LHCN-M2 (cell line): ENCODE measurements around the gene PTTG1IP. TPM values are rescaled to one million over a fixed set of nuclear protein-coding genes. Genes with fewer than 3 reads are reported as not detected.

Experiments
- DNase-seq: peaks from one replicate; pipeline ENCODE4 v3.0.0-alpha.2; 2012; ENCODE audit warnings: low read depth
- total RNA-seq: library from RNA; depleted of rRNA; stranded (reverse); fragments of >200 nt; gene quantifications from 2 replicates; pipeline ENCODE4 v1.2.3, GENCODE V29; 2014

The PTTG1IP gene
- total RNA-seq, 1 experiment from 2014 or later, result 531 TPM

- peak; percentile 90 for DNase-seq
Measured at GRCh38 chr21:44866780-44867179, 6.7 kb downstream of the PTTG1IP start.

GRCh38 chr21:44865561-44866280 lies 7.8 kb downstream of the PTTG1IP start:
- peak; percentile 61 for DNase-seq

- DNase-seq, result no peak
Measured at GRCh38 chr21:44862869-44863685, 10.4 kb downstream of the PTTG1IP start.

GRCh38 chr21:44858791-44859190 lies 14.7 kb downstream of the PTTG1IP start:
- no peak for DNase-seq

DNA sequence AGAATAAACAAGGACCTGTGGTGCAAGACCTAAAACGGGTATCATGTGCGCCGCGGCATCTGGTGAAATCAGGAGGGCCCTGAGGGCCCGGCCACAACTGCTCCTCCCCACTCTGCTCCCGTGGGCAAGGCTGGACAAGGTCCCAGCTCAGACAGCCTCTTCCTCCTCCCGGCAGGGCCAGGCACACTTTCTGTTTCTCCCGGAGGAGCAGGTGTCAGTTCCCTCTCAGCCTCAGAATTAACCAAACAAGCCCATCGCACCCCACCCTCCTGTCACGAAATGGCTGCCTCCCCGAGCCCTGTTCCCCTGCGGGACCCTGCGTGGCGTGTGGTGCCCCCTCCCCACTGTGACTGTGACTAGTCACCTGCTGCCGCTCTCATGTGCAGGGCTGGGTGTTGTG lies 15.2 kb downstream of the PTTG1IP start:
- DNase-seq, result no peak

GRCh38 chr21:44857127-44857892 lies 16.2 kb downstream of the PTTG1IP start:
- no peak for DNase-seq

DNA sequence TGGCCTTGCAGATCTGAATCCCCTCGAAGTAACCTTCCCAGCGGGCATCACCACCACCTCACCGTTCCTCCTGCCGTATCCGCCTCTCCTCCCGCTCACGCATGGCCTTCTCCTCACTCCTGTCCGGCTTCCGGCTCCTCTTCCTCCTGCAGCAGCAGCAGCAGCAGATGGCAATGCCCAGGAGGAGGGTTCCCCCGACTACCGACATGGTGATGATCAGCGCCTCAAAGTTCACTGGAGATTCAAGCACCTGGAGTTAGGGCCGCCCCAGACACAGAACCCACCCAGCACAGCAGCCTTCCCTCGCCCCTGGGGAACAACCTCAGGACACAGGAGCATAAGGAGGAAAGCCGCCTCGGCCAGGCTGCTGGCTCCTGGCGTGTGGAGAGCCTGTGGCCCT lies 17.4 kb downstream of the PTTG1IP start:
- DNase-seq, result no peak

- DNase-seq, result no peak
Measured at GRCh38 chr21:44855572-44855971, 17.9 kb downstream of the PTTG1IP start.

GRCh38 chr21:44854664-44855446 lies 18.6 kb downstream of the PTTG1IP start:
- DNase-seq, result no peak

GRCh38 chr21:44854391-44854663 lies 19.2 kb downstream of the PTTG1IP start:
- no peak for DNase-seq

DNA sequence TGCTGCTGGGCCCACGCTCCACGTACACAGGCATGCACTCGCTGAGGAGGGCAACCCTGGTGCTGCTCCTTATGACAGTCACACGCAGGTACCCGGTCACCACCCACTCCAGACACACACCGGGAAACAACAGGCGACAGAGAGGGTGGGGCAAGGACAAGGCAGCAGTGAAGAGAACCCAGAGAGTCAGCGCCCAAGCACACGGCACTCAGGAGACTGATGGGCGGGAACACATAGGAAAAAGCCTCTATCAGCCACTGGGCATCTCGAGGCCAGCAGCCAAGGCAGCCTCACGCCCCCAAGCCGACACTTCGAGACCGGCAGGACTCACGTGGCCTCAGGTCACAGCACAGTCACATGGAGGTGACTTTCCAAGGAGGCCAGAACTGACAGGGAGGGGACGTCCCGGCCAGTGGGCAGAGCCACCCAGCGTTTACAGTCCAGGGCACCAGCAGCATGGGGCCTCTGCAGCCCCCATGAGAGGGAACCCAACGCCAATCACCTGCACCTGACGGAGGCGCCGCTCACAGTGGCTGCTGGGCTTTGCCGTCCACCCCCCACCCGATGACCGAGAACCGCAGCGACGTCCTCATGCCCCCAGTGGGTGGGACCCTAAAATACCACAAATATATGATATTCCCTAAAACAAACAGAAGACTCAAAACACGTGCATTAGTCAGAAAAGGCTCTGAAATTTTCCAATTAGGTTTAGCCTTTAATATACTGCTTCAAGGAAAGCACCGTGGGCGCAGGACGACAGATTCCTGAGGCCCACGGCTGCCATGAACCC lies 19.7 kb downstream of the PTTG1IP start:
- DNase-seq, result no peak

GRCh38 chr21:44850905-44851657 lies 22.4 kb downstream of the PTTG1IP start:
- no peak for DNase-seq

DNA sequence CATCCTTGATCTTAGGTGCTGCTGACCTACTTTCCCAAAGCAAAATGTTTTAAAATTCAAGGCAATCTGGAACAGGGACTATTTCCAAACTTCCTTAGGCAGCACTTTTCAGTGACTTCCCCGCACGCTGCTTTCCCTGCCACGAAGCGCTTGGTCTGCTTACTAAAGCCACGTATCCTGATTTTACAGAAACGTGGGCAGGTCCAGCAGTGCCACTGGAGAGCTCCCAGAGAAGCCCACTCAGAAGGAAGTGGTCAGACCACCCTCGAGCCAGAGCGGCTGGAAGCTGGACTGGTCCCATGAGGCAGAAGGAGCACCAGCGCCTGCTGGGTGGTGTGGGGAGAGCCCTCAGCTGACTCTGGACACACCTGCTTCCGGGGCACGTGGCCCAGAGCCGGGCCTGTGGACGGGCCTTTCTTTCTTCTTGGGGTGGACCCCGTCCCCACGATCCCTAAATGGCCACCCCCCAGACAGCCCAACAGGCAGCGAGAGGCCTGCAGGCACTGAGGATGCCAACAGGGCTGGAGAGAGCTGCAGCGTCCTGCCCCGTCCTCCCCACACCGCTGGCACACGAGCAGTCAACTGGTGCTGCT lies 23.2 kb downstream of the PTTG1IP start:
- no peak for DNase-seq

DNA sequence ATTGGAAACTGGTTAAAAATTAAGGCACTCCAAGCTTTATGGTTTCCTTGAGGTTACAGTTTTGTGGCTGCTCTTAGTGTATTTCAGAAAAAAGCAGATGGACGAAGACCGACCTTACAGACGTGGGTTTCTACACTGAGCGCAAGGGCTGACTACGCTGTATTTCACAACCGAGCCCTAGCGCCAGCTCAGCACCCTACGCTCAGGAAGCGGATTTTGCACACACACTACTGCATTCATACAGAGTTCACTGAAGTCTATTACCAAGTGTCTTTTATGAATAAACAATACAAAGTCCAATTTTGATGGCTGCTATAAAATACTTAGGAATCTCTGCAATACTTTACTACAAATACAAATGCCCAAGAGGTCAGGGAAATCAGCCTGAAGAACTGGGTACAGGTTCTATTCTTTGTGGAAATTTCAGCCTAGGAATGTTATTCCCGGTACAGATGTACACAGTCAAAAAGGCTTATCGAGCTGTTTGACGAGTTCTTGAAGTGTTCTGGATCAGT lies 23.8 kb downstream of the PTTG1IP start:
- no peak for DNase-seq

- DNase-seq, result no peak
Measured at GRCh38 chr21:44848821-44849521, 24.5 kb downstream of the PTTG1IP start.

DNA sequence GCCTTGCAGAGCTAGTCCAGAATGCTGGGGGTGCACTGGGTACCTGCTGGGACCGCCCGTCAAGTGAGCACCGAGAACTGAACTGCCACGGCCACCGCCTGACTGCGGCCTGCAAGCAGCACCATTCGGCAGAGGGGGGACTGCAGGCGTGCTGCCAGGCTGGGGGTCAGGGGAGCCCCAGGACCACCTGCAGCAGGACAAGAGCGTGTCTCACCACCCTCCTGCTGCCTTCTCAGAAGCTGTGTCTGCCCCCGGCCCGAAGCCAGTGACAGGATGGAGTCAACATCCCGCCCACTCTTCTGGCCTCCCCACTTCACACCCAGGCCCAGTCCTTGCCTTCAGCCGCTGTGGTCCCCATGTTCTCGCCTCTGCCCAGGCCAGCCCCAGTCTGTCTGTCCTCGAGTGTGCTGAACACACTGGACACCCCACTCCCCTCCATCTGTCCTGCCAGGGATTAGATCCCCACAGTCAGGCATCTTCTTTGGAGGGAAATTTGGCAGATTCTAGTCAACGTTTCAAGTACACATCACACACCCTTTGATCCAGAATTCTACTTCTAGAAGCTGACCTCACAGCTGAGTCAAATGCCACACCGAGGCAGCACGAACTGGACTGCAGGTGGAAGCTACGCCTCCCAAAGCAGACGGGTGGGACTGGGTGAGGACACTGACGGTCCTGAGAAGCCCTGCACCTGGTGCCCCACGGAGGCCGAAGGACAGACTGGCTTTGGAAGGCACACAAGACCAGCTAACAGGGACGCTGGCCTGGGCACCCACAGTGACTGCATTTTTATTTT lies 26.0 kb downstream of the PTTG1IP start:
- no peak for DNase-seq

DNA sequence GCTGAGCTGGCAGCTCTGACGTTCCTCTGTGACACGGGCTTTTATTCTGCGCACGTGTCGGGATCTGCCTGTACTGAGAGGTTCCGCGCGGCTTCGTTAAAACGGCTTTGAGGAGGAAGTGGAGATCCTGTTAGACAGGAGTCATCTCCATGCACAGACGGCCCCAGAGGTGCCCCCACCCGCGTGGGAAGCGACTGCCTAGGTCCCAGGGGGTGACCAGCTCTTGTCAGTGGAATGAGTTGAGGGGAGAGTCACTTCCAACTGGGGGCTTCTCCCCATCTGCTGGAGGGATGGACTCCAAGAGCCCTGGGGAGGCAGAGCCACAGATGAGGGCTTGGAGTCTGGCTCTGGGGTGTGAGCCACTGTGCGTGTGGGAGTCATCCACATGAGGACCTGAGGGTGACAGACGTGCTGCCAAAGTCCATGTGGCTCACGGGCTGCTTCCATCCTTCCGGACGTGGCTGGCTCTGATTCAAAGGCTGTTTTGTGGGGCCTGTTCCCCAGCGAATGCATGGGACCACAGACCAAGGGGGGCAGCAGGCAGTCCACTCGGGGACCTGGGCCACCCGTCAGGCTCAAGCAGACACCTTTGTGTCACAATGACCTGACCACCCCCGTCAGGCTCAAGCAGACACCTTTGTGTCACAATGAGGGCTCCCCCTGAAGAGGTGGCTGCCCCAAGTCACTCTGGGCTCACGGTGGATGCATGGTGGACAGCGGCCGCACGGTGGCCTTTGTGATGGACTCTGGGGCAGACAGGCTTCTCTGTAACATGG lies 26.8 kb downstream of the PTTG1IP start:
- DNase-seq, result peak; percentile 65

- no peak for DNase-seq
Measured at GRCh38 chr21:44846224-44846484, 27.3 kb downstream of the PTTG1IP start.
